DMS53 treated with DMSO at 0.1 percent for 48 hours (cell line): ENCODE results near the gene CDKN2B-AS1.
A peak's percentile ranks its signal among the peaks of the same experiment; 100 is the strongest.

Experiments
- DNase-seq: peaks from one replicate; lab custom pipeline; 2025; ENCODE audit not compliant: unreplicated experiment; lab: John Stamatoyannopoulos, UW

Gene CDKN2B-AS1

GRCh38 chr9:22005702-22006606 is 11.4 kb downstream of the CDKN2B-AS1 start:
- DNase-seq = no peak

GRCh38 chr9:22008384-22008716 is 13.8 kb downstream of the CDKN2B-AS1 start:
- DNase-seq = no peak

GRCh38 chr9:22008717-22009505 is 14.3 kb downstream of the CDKN2B-AS1 start, which contains the start of gene CDKN2B:
CDKN2B (minus strand) TSS chr9:22009305; CDS start chr9:22008953, 352 bp downstream.
- peak; percentile 82 for DNase-seq

GRCh38 chr9:22009506-22009867 is 14.9 kb downstream of the CDKN2B-AS1 start:
- DNase-seq = no peak

- DNase-seq = no peak
Observed at GRCh38 chr9:22010866-22011625, 16.5 kb downstream of the CDKN2B-AS1 start.

- DNase-seq = no peak
Observed at GRCh38 chr9:22022396-22022795, 27.8 kb downstream of the CDKN2B-AS1 start.

- no peak for DNase-seq
Observed at GRCh38 chr9:22026696-22027095, 32.1 kb downstream of the CDKN2B-AS1 start.

GRCh38 chr9:22028394-22028793 is 33.8 kb downstream of the CDKN2B-AS1 start:
- DNase-seq = no peak

GRCh38 chr9:22029231-22029630 is 34.6 kb downstream of the CDKN2B-AS1 start:
- no peak for DNase-seq

GRCh38 chr9:22030101-22030598 is 35.6 kb downstream of the CDKN2B-AS1 start:
- DNase-seq = peak; percentile 59

- no peak for DNase-seq
Observed at GRCh38 chr9:22031655-22032411, 37.2 kb downstream of the CDKN2B-AS1 start.

GRCh38 chr9:22033012-22033630 is 38.5 kb downstream of the CDKN2B-AS1 start:
- no peak for DNase-seq

- DNase-seq = no peak
Observed at GRCh38 chr9:22035591-22036011, 41.0 kb downstream of the CDKN2B-AS1 start.

GRCh38 chr9:22036866-22037626 is 42.5 kb downstream of the CDKN2B-AS1 start:
- no peak for DNase-seq

- DNase-seq = peak; percentile 36
Observed at GRCh38 chr9:22037954-22038690, 43.5 kb downstream of the CDKN2B-AS1 start.

- DNase-seq = no peak
Observed at GRCh38 chr9:22039258-22039657, 44.7 kb downstream of the CDKN2B-AS1 start.

GRCh38 chr9:22040760-22041159 is 46.2 kb downstream of the CDKN2B-AS1 start:
- DNase-seq = no peak

GRCh38 chr9:22041344-22041743 is 46.8 kb downstream of the CDKN2B-AS1 start:
- DNase-seq = no peak
